ENCODE measurements around the gene CBFA2T3. TPM values are rescaled to one million over a fixed set of nuclear protein-coding genes. Genes with fewer than 3 reads are reported as not detected.

Gene CBFA2T3
- polyA plus RNA-seq, 3 donors = 5.3 to 32.2 (median 6.2) TPM

GRCh38 chr16:88864099-88864498 is 112.9 kb downstream of the CBFA2T3 start:
- 90% methylated on average over 14 of the region's 15 CpGs for WGBS (ENCODE audit: insufficient coverage)
- Histone ChIP-seq H3K9me3 (replicated peaks in 1 of 2; ENCODE audit: control insufficient read depth in 1 of 2, insufficient read depth in 1 of 2, low read length in 2 of 2) (no peaks in the 10 kb centered on the region), H3K4me2 (replicated peaks; ENCODE audit: extremely low read depth, low read length, poor library complexity, severe bottlenecking) (no peak overlapping the region), H3K36me3 (replicated peaks in 1 of 2; ENCODE audit: control insufficient read depth in 1 of 2, insufficient read depth in 2 of 2, low read length in 2 of 2) (peaks cover 35 to 38% of the 10 kb centered on the region in 2 donors), H3K79me2 (ENCODE audit: insufficient read depth, low read length) (no peaks in the 10 kb centered on the region), H4K20me1 (ENCODE audit: insufficient read depth, low read length) (peaks cover 4% of the 10 kb centered on the region), H3K9ac (ENCODE audit: insufficient read depth, low read length, poor library complexity, severe bottlenecking) (no peak overlapping the region), H3K4me3 (replicated peaks in 1 of 3; ENCODE audit: low read depth in 2 of 3, low read length in 3 of 3) (no peak overlapping the region), H2AFZ (ENCODE audit: insufficient read depth, low read depth, low read length, poor library complexity, severe bottlenecking) (no peak overlapping the region), H3K4me1 (ENCODE audit: control insufficient read depth in 1 of 2, insufficient read depth in 2 of 2, low read length in 2 of 2) (no peaks in the 10 kb centered on the region), H3K27ac (ENCODE audit: low read depth in 1 of 2, low read length in 2 of 2) (no peak overlapping the region), H3K27me3 (ENCODE audit: control insufficient read depth in 2 of 2, insufficient read depth in 2 of 2, low read length in 2 of 2) (no peaks in the 10 kb centered on the region)
- H3K27ac Mint-ChIP-seq = no peak overlapping the region
- peaks cover 38 to 41% of the 10 kb centered on the region in 2 donors for H3K36me3 Mint-ChIP-seq
- DNase-seq = no peak
- H3K27me3 Mint-ChIP-seq (ENCODE audit: low read depth in 3 of 3) = peaks cover 0 to 6% (median 4%) of the 10 kb centered on the region in 3 donors
- H3K4me1 Mint-ChIP-seq = peaks cover 4% of the 10 kb centered on the region
- intact Hi-C loops (cut with micrococcal nuclease) = loop anchor here in 1 of 2 donors (5.0 kb wide), 1 partner anchor 127 kb away; no protein-coding TSS in a partner anchor
- no peak overlapping the region for H3K4me3 Mint-ChIP-seq
- TF ChIP-seq CTCF (IDR thresholded peaks at IDR 0.05) = no peak
- peaks cover 0 to 2% (median 0%) of the 10 kb centered on the region in 7 donors for H3K9me3 Mint-ChIP-seq

- Mint-ChIP-seq H3K4me3 (no peak overlapping the region), H3K36me3 (peaks cover 40 to 48% of the 10 kb centered on the region in 2 donors), H3K27ac (no peak overlapping the region), H3K4me1 (peaks cover 9% of the 10 kb centered on the region), H3K9me3 (peaks cover 0 to 2% (median 0%) of the 10 kb centered on the region in 7 donors), H3K27me3 (ENCODE audit: low read depth in 3 of 3) (peaks cover 0 to 5% (median 2%) of the 10 kb centered on the region in 3 donors)
- Histone ChIP-seq H3K9ac (ENCODE audit: insufficient read depth, low read length, poor library complexity, severe bottlenecking) (no peak overlapping the region), H3K36me3 (replicated peaks in 1 of 2; ENCODE audit: control insufficient read depth in 1 of 2, insufficient read depth in 2 of 2, low read length in 2 of 2) (peaks cover 37 to 44% of the 10 kb centered on the region in 2 donors), H3K79me2 (ENCODE audit: insufficient read depth, low read length) (peaks cover 3% of the 10 kb centered on the region), H3K27ac (ENCODE audit: low read depth in 1 of 2, low read length in 2 of 2) (no peak overlapping the region), H3K4me3 (replicated peaks in 1 of 3; ENCODE audit: low read depth in 2 of 3, low read length in 3 of 3) (no peak overlapping the region), H3K4me2 (replicated peaks; ENCODE audit: extremely low read depth, low read length, poor library complexity, severe bottlenecking) (no peak overlapping the region), H3K27me3 (ENCODE audit: control insufficient read depth in 2 of 2, insufficient read depth in 2 of 2, low read length in 2 of 2) (no peaks in the 10 kb centered on the region), H3K4me1 (ENCODE audit: control insufficient read depth in 1 of 2, insufficient read depth in 2 of 2, low read length in 2 of 2) (peaks cover 0 to under 1% of the 10 kb centered on the region in 2 donors), H4K20me1 (ENCODE audit: insufficient read depth, low read length) (peaks cover 7% of the 10 kb centered on the region), H2AFZ (ENCODE audit: insufficient read depth, low read depth, low read length, poor library complexity, severe bottlenecking) (no peak overlapping the region), H3K9me3 (replicated peaks in 1 of 2; ENCODE audit: control insufficient read depth in 1 of 2, insufficient read depth in 1 of 2, low read length in 2 of 2) (no peaks in the 10 kb centered on the region)
- no peak for DNase-seq
- WGBS (ENCODE audit: insufficient coverage) = 93% methylated on average over 12 of the region's 13 CpGs
- TF ChIP-seq CTCF (IDR thresholded peaks at IDR 0.05) = no peak
- intact Hi-C loops (cut with micrococcal nuclease) = loop anchor here in 1 of 2 donors (5.0 kb wide), 1 partner anchor 126 kb away; no protein-coding TSS in a partner anchor
Observed at GRCh38 chr16:88863426-88863825, 113.6 kb downstream of the CBFA2T3 start.

All from CD14-positive monocyte (primary cell).